Suprapubic skin (tissue), 4 donors: Measurements from ENCODE around the gene GARS1.

Experiments used
- EP300 ChIP-seq: sonication (generic); formaldehyde crosslinking; IDR thresholded peaks from one replicate; pipeline ENCODE4 v1.6.1; 2017; ENCODE audit warnings: antibody characterized with exemption
- POLR2A ChIP-seq, 2 donors: fragments of 450-650 bp; IDR thresholded peaks; one replicate each; pipeline ENCODE4 v1.6.1; 2017; ENCODE audit warnings: antibody characterized with exemption in 2 of 2, mild to moderate bottlenecking in 2 of 2, moderate library complexity in 2 of 2
- POLR2AphosphoS5 ChIP-seq, 3 donors: sonication (generic); formaldehyde crosslinking; IDR thresholded peaks; one replicate each; pipeline ENCODE4 v1.6.1; 2017; ENCODE audit warnings: antibody characterized with exemption in 3 of 3
- TF ChIP-seq, protein P1 (sequence below), 2 donors: fragments of 200-600 bp in 1 of 2; fragments of 450-650 bp in 1 of 2; sonication (generic) in 1 of 2; IDR thresholded peaks; one replicate each; pipeline ENCODE4 v1.5.1; 2016 to 2019; ENCODE audit warnings: antibody characterized with exemption in 2 of 2, mild to moderate bottlenecking in 1 of 2, moderate library complexity in 1 of 2

DNA sequence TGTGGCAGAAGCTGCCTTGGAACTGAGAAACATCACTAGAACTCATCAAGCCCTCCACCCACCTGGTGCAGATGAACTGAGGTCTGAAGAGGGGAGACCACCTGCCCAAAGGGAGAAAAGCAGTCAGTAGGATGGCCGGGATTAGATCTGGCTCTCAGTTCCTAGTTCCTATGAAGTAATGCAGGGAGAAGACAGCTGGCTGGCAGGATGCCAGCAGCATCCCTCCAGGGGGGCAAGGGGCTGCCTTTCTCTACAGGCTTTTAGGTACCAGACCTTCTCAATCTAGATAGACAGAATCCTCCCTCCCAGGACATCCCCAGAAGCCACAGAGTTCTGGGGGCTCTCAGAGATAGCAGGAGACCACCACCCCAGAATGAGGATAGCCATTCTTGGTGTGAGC, 79.7 kb downstream of the GARS1 start:
- TF ChIP-seq, protein P1, sequence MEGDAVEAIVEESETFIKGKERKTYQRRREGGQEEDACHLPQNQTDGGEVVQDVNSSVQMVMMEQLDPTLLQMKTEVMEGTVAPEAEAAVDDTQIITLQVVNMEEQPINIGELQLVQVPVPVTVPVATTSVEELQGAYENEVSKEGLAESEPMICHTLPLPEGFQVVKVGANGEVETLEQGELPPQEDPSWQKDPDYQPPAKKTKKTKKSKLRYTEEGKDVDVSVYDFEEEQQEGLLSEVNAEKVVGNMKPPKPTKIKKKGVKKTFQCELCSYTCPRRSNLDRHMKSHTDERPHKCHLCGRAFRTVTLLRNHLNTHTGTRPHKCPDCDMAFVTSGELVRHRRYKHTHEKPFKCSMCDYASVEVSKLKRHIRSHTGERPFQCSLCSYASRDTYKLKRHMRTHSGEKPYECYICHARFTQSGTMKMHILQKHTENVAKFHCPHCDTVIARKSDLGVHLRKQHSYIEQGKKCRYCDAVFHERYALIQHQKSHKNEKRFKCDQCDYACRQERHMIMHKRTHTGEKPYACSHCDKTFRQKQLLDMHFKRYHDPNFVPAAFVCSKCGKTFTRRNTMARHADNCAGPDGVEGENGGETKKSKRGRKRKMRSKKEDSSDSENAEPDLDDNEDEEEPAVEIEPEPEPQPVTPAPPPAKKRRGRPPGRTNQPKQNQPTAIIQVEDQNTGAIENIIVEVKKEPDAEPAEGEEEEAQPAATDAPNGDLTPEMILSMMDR (IDR thresholded peaks at IDR 0.05), result no peak
- TF ChIP-seq EP300 (no peak), POLR2A (IDR thresholded peaks at IDR 0.05) (no peak), POLR2AphosphoS5 (IDR thresholded peaks at IDR 0.05) (no peak)
